ENCODE data around the gene PYGB.

Gene PYGB

DNA sequence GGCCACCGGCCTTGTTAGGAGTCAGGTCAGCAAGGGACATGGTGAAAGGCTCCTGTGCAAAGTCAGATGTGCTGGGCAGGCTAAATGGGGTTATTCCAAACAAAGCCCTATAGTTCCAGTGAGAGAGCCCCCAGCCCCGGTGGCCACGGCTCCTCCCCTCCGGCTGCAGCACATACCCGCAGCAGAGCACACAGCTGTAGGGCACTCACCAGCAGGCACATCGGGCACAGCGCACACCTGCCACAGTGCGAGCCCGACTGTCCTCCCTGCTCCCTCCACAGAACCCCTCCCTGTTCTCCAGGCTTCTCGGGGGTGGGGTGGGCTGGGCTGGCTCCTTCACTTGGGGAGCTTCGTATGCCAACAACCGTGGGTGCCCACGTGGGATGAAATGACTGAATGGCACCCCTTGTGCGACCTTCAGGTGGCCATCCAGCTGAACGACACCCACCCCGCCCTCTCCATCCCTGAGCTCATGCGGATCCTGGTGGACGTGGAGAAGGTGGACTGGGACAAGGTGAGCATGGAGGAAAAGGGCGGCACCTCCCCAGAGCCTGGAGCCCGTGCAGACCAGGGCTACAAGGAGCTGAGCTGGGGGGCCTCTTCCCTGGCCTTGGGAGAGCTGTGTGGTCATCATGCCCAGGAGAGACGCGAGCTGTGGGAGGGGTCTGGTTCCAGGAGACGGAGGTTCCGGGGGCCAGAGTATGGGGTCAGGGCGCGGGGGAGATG is 30.9 kb downstream of the PYGB start:
- peaks cover 73% of the 10 kb centered on the region for H3K36me3 ChIP-seq (ENCODE audit: control insufficient read depth, insufficient read depth, low read length)
- no peak overlapping the region for H3K9ac ChIP-seq (ENCODE audit: low read depth, low read length)
- H3K4me1 ChIP-seq (ENCODE audit: control insufficient read depth, insufficient read depth, low read length) = no peaks in the 10 kb centered on the region
- no peak overlapping the region for H3K4me3 ChIP-seq (ENCODE audit: low read depth, low read length)
- no peaks in the 10 kb centered on the region for H3K9me3 ChIP-seq (ENCODE audit: control insufficient read depth, insufficient read depth, low read length)
- H3K27me3 ChIP-seq (ENCODE audit: control insufficient read depth, insufficient read depth, low read length) = no peaks in the 10 kb centered on the region

DNA sequence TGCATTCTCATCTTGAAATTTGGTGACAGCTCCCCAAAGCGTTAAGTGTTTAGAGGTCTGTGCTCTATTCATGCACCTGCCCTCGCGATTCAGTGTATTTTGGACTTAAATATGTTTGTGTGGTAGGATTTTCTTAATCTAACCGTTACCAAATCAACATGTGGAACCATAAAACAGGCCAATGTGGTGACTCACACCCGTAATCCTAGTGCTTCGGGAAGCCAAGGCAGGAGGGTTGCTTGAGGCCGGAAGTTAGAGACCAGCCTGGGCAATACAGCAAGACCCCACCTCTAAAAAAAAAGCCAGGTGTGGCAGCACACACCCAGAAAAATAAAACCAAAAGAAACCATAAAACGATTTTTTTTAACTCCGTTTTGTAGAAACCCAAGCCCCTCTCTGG is 31.5 kb downstream of the PYGB start:
- no peak overlapping the region for H3K9ac ChIP-seq (ENCODE audit: low read depth, low read length)
- no peaks in the 10 kb centered on the region for H3K4me1 ChIP-seq (ENCODE audit: control insufficient read depth, insufficient read depth, low read length)
- H3K27me3 ChIP-seq (ENCODE audit: control insufficient read depth, insufficient read depth, low read length) = no peaks in the 10 kb centered on the region
- peaks cover 77% of the 10 kb centered on the region for H3K36me3 ChIP-seq (ENCODE audit: control insufficient read depth, insufficient read depth, low read length)
- H3K9me3 ChIP-seq (ENCODE audit: control insufficient read depth, insufficient read depth, low read length) = no peaks in the 10 kb centered on the region
- H3K4me3 ChIP-seq (ENCODE audit: low read depth, low read length) = no peak overlapping the region

DNA sequence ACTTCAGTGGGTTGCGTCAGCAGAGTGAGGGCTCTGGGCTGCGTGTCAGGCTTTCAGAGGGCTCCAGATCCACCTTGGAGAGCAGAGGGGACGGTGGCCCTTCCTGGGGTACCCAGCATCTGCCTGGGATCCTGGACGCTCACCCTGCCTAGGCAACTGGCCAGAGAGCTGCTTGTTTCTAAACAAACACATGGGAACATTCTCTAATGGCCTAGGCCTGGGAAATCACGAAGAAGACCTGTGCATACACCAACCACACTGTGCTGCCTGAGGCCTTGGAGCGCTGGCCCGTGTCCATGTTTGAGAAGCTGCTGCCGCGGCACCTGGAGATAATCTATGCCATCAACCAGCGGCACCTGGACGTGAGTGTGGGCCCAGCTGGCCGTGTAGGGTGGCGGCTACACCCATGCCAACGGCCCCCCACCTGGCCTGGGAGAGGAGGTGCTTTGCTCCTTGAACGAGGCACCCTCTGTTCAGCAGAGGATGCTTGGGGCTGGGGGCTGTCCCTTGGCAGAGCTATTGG is 32.2 kb downstream of the PYGB start:
- no peaks in the 10 kb centered on the region for H3K9me3 ChIP-seq (ENCODE audit: control insufficient read depth, insufficient read depth, low read length)
- no peak overlapping the region for H3K9ac ChIP-seq (ENCODE audit: low read depth, low read length)
- peaks cover 77% of the 10 kb centered on the region for H3K36me3 ChIP-seq (ENCODE audit: control insufficient read depth, insufficient read depth, low read length)
- no peak overlapping the region for H3K4me3 ChIP-seq (ENCODE audit: low read depth, low read length)
- H3K4me1 ChIP-seq (ENCODE audit: control insufficient read depth, insufficient read depth, low read length) = no peaks in the 10 kb centered on the region
- no peaks in the 10 kb centered on the region for H3K27me3 ChIP-seq (ENCODE audit: control insufficient read depth, insufficient read depth, low read length)

DNA sequence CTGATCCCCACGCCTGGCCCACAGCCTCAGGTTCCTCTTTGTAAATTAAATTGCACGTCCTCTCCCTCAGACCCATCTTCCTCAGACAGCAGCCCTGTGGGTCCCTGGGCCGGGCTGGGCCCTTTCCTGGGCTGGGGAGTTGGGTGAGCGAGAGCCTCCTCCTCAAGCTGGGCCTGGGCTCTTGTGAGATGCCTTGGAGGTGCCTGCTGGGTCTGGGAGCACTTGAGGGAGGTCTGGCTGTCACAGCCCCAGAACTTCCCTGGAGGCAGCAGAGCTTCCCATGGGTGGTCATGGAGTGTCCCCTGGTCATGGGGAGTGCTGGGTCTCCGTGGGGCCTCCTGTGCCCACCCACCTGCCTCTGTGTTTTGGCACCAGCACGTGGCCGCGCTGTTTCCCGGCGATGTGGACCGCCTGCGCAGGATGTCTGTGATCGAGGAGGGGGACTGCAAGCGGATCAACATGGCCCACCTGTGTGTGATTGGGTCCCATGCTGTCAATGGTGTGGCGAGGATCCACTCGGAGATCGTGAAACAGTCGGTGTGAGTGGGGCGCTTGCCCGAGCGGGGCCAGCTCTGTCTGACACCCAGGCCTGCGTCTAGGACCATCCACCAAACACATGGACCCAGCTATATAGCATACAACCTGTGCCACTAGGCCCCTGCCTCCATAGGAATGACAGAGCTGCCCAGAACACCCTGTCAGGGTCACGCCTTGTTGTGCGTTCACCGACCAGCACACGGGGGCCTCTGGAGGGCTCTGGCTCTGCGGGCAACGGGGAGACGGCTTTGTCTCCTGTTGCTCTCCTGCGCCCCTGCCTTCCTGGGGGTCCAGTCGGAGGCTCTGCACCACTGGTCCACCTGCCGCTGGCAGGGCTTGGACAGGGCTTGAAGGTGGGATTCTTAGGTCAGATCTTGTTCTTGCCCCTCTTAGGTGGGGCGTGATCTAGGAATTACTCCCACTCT is 33.0 kb downstream of the PYGB start:
- Histone ChIP-seq H3K27me3 (ENCODE audit: control insufficient read depth, insufficient read depth, low read length) (no peaks in the 10 kb centered on the region), H3K36me3 (ENCODE audit: control insufficient read depth, insufficient read depth, low read length) (peaks cover 83% of the 10 kb centered on the region), H3K4me1 (ENCODE audit: control insufficient read depth, insufficient read depth, low read length) (no peaks in the 10 kb centered on the region), H3K9me3 (ENCODE audit: control insufficient read depth, insufficient read depth, low read length) (no peaks in the 10 kb centered on the region), H3K4me3 (ENCODE audit: low read depth, low read length) (no peak overlapping the region), H3K9ac (ENCODE audit: low read depth, low read length) (no peak overlapping the region)

DNA sequence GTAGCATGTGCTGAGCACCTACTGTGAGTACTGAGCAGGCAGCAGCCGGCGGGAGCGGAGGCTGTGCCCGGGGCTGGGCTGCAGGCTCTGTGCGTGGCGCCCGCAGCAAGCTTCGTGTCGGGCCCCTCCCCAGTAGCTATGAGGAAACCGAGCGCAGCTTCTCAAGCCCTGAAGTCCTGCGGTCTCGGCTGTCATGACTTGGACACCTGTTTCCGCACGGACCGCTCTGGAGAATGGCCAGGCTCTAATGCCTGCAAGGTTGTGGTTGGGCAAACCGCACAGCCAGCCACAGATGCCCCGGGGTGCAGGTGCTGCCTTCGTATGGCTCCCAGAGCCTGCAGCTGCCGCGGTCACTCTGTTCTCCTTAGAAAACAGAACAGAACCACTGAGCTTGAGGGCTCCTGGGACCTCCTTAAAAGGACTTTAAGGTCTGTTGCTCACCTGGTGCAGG is 33.7 kb downstream of the PYGB start:
- Histone ChIP-seq H3K9ac (ENCODE audit: low read depth, low read length) (no peak overlapping the region), H3K4me3 (ENCODE audit: low read depth, low read length) (no peak overlapping the region), H3K27me3 (ENCODE audit: control insufficient read depth, insufficient read depth, low read length) (no peaks in the 10 kb centered on the region), H3K4me1 (ENCODE audit: control insufficient read depth, insufficient read depth, low read length) (no peaks in the 10 kb centered on the region), H3K9me3 (ENCODE audit: control insufficient read depth, insufficient read depth, low read length) (no peaks in the 10 kb centered on the region), H3K36me3 (ENCODE audit: control insufficient read depth, insufficient read depth, low read length) (peaks cover 81% of the 10 kb centered on the region)

DNA sequence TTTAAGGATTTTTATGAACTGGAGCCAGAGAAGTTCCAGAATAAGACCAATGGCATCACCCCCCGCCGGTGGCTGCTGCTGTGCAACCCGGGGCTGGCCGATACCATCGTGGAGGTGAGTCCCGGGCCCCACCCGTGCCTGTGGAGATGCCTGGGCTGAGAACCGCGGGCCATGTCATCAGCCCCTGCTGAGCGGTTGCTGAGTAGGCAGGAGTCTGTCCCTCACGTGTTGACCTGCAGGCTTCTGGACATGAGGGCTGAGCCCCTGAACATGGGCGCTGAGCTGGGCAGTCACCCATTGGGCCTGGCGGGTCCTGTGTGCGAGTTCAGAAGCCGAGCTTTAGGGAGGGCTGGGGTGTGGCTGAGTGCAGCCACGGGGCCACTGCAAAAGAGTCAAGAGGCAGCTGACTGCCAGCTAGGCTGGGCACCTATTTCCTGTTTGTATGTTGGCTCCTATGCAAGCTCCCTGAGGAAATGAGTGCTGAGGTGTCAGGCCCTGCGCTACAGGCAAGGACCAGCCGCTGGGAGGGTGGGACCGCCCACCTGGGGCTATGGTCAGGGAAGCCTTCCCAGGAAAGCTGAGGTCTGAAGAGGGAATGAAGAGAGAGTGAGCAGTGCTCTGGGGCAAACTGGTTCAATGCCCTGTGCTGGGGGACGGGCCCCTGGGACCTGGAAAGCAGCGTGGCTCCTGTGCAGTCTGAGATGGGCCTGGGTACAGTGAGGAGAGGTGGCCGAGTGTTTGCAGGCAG is 34.3 kb downstream of the PYGB start:
- H3K36me3 ChIP-seq (ENCODE audit: control insufficient read depth, insufficient read depth, low read length) = peaks cover 75% of the 10 kb centered on the region

DNA sequence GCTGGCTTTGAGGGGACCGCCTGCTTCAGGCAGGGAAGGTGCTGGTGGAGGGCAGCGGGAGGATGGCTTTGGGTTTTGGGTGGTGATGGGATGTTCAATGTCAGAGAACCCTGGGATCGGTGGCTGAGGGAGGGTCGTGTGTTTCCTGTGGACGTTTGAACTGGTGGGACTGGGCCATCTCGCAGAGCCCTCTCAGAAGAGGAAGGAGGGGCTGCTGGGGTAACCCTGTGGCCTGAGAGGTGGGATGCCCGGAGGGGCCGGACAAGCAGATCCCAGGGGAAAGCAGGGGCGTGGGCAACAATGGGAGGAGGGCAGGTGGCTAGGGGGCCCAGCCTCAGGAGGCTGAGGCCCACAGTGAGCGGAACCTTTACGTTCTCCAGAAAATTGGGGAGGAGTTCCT is 34.9 kb downstream of the PYGB start:
- no peaks in the 10 kb centered on the region for H3K27me3 ChIP-seq (ENCODE audit: control insufficient read depth, insufficient read depth, low read length)
- H3K4me1 ChIP-seq (ENCODE audit: control insufficient read depth, insufficient read depth, low read length) = no peaks in the 10 kb centered on the region
- no peaks in the 10 kb centered on the region for H3K9me3 ChIP-seq (ENCODE audit: control insufficient read depth, insufficient read depth, low read length)
- peaks cover 71% of the 10 kb centered on the region for H3K36me3 ChIP-seq (ENCODE audit: control insufficient read depth, insufficient read depth, low read length)
- no peak overlapping the region for H3K4me3 ChIP-seq (ENCODE audit: low read depth, low read length)
- no peak overlapping the region for H3K9ac ChIP-seq (ENCODE audit: low read depth, low read length)

More for the DNA sequence above, 34.3 kb downstream of the PYGB start:
- Histone ChIP-seq H3K9ac (ENCODE audit: low read depth, low read length) (no peak overlapping the region), H3K4me1 (ENCODE audit: control insufficient read depth, insufficient read depth, low read length) (no peaks in the 10 kb centered on the region), H3K4me3 (ENCODE audit: low read depth, low read length) (no peak overlapping the region), H3K9me3 (ENCODE audit: control insufficient read depth, insufficient read depth, low read length) (no peaks in the 10 kb centered on the region), H3K27me3 (ENCODE audit: control insufficient read depth, insufficient read depth, low read length) (no peaks in the 10 kb centered on the region)

DNA sequence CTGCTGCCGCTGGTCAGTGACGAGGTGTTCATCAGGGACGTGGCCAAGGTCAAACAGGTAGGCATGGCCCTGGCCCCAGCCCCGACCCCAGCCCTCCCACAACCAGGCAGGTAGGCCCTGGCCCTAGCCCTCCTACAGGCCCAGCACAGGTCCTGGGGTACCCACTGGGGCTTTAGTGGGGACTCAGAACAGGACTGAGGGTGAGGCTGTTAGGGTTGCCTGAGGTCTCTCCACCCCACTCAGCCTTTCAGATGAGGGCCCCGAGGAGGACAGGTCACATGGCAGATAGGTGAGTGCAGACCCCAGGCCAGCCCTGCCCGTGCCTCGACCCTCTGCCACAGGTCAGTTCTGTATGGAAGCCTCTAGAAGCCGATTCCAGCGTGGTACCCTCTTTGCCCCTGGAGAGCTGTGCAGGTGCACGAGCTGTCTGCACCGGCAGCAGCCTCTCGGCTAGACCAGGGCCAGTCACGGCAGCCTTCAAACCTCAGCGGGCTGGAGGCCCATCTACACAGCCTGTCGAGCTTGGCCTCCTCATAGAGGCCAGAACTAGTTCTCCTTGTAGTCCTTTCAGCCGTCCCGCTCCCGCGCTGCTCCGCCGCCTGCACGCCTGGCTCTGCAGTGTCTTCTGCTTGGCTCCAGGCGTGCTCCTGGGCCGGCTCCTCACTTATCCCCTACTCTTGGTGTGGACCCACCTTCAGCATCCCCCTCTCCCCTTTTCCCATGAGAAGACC is 35.5 kb downstream of the PYGB start:
- no peaks in the 10 kb centered on the region for H3K27me3 ChIP-seq (ENCODE audit: control insufficient read depth, insufficient read depth, low read length)
- no peaks in the 10 kb centered on the region for H3K4me1 ChIP-seq (ENCODE audit: control insufficient read depth, insufficient read depth, low read length)
- H3K4me3 ChIP-seq (ENCODE audit: low read depth, low read length) = no peak overlapping the region
- H3K9me3 ChIP-seq (ENCODE audit: control insufficient read depth, insufficient read depth, low read length) = no peaks in the 10 kb centered on the region
- no peak overlapping the region for H3K9ac ChIP-seq (ENCODE audit: low read depth, low read length)
- H3K36me3 ChIP-seq (ENCODE audit: control insufficient read depth, insufficient read depth, low read length) = peaks cover 70% of the 10 kb centered on the region

DNA sequence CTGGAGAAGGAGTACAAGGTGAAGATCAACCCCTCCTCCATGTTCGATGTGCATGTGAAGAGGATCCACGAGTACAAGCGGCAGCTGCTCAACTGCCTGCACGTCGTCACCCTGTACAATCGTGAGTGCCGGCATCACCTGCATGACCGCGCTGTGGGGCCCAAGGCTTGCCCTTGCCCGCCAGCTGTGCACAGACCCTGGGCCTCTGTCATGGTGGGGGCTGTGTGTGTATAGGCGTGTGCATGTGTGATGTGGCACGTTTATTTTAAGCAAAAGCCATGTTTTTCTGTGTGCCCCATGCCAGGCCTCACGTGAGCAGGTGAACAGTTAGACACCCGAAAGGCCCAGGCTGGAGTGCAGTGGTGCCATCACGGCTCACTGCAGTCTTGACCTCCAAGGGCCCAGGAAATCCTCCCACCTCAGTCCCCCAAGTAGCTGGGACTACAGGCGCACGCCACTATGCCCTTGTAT is 36.3 kb downstream of the PYGB start:
- Histone ChIP-seq H3K27me3 (ENCODE audit: control insufficient read depth, insufficient read depth, low read length) (no peaks in the 10 kb centered on the region), H3K4me1 (ENCODE audit: control insufficient read depth, insufficient read depth, low read length) (no peaks in the 10 kb centered on the region), H3K9ac (ENCODE audit: low read depth, low read length) (no peak overlapping the region), H3K4me3 (ENCODE audit: low read depth, low read length) (no peak overlapping the region), H3K36me3 (ENCODE audit: control insufficient read depth, insufficient read depth, low read length) (peaks cover 62% of the 10 kb centered on the region), H3K9me3 (ENCODE audit: control insufficient read depth, insufficient read depth, low read length) (no peaks in the 10 kb centered on the region)

DNA sequence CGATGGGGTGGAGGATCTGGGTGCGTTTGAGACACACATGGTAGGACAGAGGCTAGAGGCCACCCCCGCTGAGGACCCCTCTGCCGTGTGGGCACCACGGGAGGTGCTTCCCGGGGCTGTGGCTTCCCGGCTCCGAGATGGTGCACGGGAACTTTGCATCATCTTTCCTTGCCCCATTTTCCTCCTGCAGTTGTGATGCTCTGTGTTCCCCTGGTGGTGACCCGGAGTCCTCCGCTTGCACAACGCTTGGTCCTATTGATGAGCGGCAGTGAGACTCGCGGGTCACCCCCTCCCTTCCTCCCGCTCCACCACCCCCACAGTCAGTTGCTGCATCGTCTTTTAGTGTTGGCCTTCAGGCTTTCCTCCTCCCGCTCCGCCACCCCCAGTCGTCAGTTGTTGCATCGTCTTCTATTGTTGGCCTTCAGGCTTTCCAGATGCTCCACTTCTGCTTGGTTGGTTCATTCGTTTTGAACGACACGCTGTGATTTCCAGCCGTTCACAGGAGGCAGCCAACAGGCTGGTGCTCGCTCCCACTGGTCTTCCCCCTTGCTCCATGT is 37.3 kb downstream of the PYGB start:
- Histone ChIP-seq H3K4me3 (ENCODE audit: low read depth, low read length) (no peak overlapping the region), H3K27me3 (ENCODE audit: control insufficient read depth, insufficient read depth, low read length) (no peaks in the 10 kb centered on the region), H3K36me3 (ENCODE audit: control insufficient read depth, insufficient read depth, low read length) (peaks cover 53% of the 10 kb centered on the region)

More for the DNA sequence above, 37.3 kb downstream of the PYGB start:
- no peak overlapping the region for H3K9ac ChIP-seq (ENCODE audit: low read depth, low read length)
- no peaks in the 10 kb centered on the region for H3K9me3 ChIP-seq (ENCODE audit: control insufficient read depth, insufficient read depth, low read length)
- H3K4me1 ChIP-seq (ENCODE audit: control insufficient read depth, insufficient read depth, low read length) = no peaks in the 10 kb centered on the region
